Measurements from ENCODE around the gene NOX1. TPM values are rescaled to one million over a fixed set of nuclear protein-coding genes. Genes with fewer than 3 reads are reported as not detected.
A peak's percentile ranks its signal among the peaks of the same experiment; 100 is the strongest.

NOX1 gene
- total RNA-seq, 4 donors from 2014 or later = not detected

GRCh38 chrX:100863326-100863864 lies 10.8 kb downstream of the NOX1 start:
- Histone ChIP-seq H3K9me3 (no peaks in the 10 kb centered on the region), H3K4me1 (peaks cover 0 to 6% (median 0%) of the 10 kb centered on the region in 3 donors), H3K27ac (no peak overlapping the region), H3K4me3 (no peak overlapping the region), H3K27me3 (peaks cover 0 to 19% (median 0%) of the 10 kb centered on the region in 4 donors), H3K36me3 (no peaks in the 10 kb centered on the region)
- TF ChIP-seq, protein P1, sequence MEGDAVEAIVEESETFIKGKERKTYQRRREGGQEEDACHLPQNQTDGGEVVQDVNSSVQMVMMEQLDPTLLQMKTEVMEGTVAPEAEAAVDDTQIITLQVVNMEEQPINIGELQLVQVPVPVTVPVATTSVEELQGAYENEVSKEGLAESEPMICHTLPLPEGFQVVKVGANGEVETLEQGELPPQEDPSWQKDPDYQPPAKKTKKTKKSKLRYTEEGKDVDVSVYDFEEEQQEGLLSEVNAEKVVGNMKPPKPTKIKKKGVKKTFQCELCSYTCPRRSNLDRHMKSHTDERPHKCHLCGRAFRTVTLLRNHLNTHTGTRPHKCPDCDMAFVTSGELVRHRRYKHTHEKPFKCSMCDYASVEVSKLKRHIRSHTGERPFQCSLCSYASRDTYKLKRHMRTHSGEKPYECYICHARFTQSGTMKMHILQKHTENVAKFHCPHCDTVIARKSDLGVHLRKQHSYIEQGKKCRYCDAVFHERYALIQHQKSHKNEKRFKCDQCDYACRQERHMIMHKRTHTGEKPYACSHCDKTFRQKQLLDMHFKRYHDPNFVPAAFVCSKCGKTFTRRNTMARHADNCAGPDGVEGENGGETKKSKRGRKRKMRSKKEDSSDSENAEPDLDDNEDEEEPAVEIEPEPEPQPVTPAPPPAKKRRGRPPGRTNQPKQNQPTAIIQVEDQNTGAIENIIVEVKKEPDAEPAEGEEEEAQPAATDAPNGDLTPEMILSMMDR (IDR thresholded peaks at IDR 0.05) = no peak
- TF ChIP-seq POLR2A (IDR thresholded peaks at IDR 0.05) = no peak
- DNase-seq = no peak
- 38 to 50% methylated on average over 1 to 6 of the region's 6 CpGs for WGBS, 2 donors
- intact Hi-C loops (cut with DNase I) = no loop called here

- Histone ChIP-seq H3K27me3 (no peaks in the 10 kb centered on the region), H3K36me3 (no peaks in the 10 kb centered on the region), H3K4me3 (no peak overlapping the region), H3K27ac (no peak overlapping the region), H3K4me1 (no peaks in the 10 kb centered on the region), H3K9me3 (no peaks in the 10 kb centered on the region)
- intact Hi-C loops (cut with DNase I) = no loop called here
- WGBS, 2 donors = 40 to 72% methylated on average over 2 of the region's 2 CpGs
- no peak for TF ChIP-seq POLR2A (IDR thresholded peaks at IDR 0.05)
- TF ChIP-seq, protein P1 (IDR thresholded peaks at IDR 0.05) = no peak
- no peak for DNase-seq
These were observed 21.3 kb downstream of the NOX1 start for GRCh38 chrX:100852810-100853209.

DNA sequence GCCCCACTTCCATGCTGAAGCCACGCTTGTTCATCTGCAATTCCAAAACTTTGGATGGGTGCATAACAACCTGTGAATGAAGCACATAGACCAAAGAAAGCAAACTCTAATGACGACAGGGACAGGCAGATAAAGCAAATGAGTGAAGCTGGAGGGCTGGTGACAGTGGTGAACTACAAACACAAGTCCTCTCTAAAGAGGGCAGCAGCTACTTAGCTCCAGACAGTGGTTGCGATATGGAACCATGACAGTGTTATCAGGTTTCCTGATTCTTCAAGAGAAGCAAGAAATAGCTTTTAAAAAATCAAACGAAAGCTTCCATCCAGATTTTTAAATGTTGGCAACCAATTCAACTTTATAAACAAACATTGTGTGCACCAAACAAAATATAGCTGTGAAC lies 23.8 kb downstream of the NOX1 start:
- Histone ChIP-seq H3K9me3 (no peaks in the 10 kb centered on the region), H3K4me1 (no peaks in the 10 kb centered on the region), H3K36me3 (no peaks in the 10 kb centered on the region), H3K27ac (no peak overlapping the region), H3K4me3 (no peak overlapping the region), H3K27me3 (no peaks in the 10 kb centered on the region)
- TF ChIP-seq POLR2A (IDR thresholded peaks at IDR 0.05) = no peak
- TF ChIP-seq, protein P1 (IDR thresholded peaks at IDR 0.05) = no peak
- no peak for DNase-seq
- WGBS, 2 donors = 53 to 65% methylated on average over 4 of the region's 4 CpGs
- intact Hi-C loops (cut with DNase I) = no loop called here

DNA sequence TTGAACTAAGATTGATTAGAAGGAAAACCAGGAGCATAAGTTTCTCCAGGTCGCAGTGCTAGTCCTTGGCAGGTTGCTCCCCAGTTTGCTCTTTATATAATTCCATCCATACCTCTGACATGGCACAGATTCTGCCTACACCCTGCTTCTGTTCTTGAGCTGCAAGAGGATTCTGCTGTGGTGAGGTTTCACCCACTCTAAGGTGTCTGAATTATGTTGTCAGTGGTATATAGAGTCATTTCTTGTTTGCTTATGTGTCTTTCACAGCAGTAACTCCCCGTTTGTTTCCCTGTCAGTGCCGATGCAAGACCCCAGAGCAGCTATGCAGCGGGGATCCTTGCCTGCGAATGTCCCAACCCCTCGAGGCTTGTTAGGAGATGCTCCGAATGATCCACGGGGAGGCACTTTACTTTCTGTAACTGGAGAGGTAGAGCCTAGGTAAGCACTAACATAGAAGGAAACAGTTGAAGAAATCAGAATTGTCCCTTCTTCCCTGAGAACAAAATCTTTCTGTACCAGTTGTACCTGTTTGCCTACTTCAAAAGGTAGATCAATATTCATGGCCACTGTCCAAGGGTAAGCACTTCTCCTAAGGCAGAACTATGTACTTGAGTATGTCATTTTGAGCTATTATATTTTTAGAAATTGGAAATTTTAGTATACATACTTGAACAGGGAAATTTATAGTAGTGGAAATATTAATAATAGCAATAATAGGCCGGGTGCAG lies 42.8 kb downstream of the NOX1 start:
- no peaks in the 10 kb centered on the region for H3K27me3 ChIP-seq
- DNase-seq = no peak
- WGBS, 2 donors = 85 to 93% methylated on average over 3 to 5 of the region's 9 CpGs
- peaks cover 0 to 89% (median 0%) of the 10 kb centered on the region in 3 donors for H3K36me3 ChIP-seq
- peak overlapping the region in 1 of 4 donors; percentile 9 for H3K27ac ChIP-seq
- H3K4me3 ChIP-seq = no peak overlapping the region
- no peaks in the 10 kb centered on the region for H3K4me1 ChIP-seq
- no peaks in the 10 kb centered on the region for H3K9me3 ChIP-seq
- TF ChIP-seq, protein P1 (IDR thresholded peaks at IDR 0.05) = no peak
- no peak for TF ChIP-seq POLR2A (IDR thresholded peaks at IDR 0.05)
- intact Hi-C loops (cut with DNase I) = no loop called here

DNA sequence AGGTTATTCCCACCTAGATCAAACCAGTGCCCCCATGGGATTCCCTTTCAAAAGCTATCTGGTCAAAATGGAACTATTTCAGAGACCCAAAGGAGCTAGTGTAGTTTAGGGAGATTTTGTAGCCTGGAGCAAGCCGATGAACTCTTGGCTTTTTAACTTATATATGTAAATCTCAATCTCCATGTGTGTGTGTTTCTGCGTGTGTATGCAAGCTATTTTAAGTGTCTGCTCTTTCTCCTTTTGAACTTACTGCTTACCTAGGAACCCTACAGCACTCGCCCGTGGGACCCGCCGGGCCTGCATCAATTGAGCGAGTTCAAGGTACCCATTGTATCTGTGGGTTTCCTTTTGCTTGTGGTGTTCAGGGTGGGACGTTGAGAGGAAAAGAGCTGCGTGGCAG lies 43.6 kb downstream of the NOX1 start:
- H3K4me1 ChIP-seq = no peaks in the 10 kb centered on the region
- intact Hi-C loops (cut with DNase I) = no loop called here
- 65 to 91% methylated on average over 4 to 5 of the region's 9 CpGs for WGBS, 2 donors

More for the DNA sequence above, 43.6 kb downstream of the NOX1 start:
- no peak for DNase-seq
- H3K27me3 ChIP-seq = no peaks in the 10 kb centered on the region
- no peak overlapping the region for H3K4me3 ChIP-seq
- H3K9me3 ChIP-seq = no peaks in the 10 kb centered on the region
- H3K27ac ChIP-seq = no peak overlapping the region
- peaks cover 0 to 91% (median 0%) of the 10 kb centered on the region in 3 donors for H3K36me3 ChIP-seq
- TF ChIP-seq, protein P1 (IDR thresholded peaks at IDR 0.05) = no peak
- no peak for TF ChIP-seq POLR2A (IDR thresholded peaks at IDR 0.05)

Data from esophagus squamous epithelium (tissue), 5 donors.